SU-DHL-6 (cell line): ENCODE data around the gene COL27A1.

Experiments
- H2AFZ ChIP-seq: fragments of 200-600 bp; sonication (generic); 2 replicates; pipeline ENCODE4 v1.6.1; 2014; ENCODE audit warnings: low read depth, mild to moderate bottlenecking, moderate library complexity, mixed read lengths, antibody characterized with exemption, low read length; ENCODE audit not compliant: severe bottlenecking
- H3F3A ChIP-seq: fragments of 200-600 bp; shearing (Covaris generic); 2 replicates; pipeline ENCODE4 v1.6.0; 2016; ENCODE audit warnings: antibody characterized with exemption, mild to moderate bottlenecking; ENCODE audit not compliant: insufficient read depth
- H3K27ac ChIP-seq: fragments of 200-600 bp; sonication (generic); 2 replicates; pipeline ENCODE4 v1.5.1; 2016; ENCODE audit warnings: low read depth, mild to moderate bottlenecking, low read length, moderate library complexity, mixed read lengths
- H3K27me3 ChIP-seq: fragments of 200-600 bp; sonication (generic), shearing (Covaris generic); 2 replicates; pipeline ENCODE4 v1.6.0; 2014; ENCODE audit warnings: mild to moderate bottlenecking, low read length
- H3K36me3 ChIP-seq: fragments of 200-600 bp; sonication (generic); 2 replicates; pipeline ENCODE4 v1.6.1; 2014; ENCODE audit warnings: mild to moderate bottlenecking, low read length, mixed read lengths
- H3K4me2 ChIP-seq: fragments of 300-600, 200-600 bp; shearing (Covaris generic), sonication (generic); 2 replicates; pipeline ENCODE4 v1.6.0; 2014; ENCODE audit warnings: low read length, low read depth, mild to moderate bottlenecking; ENCODE audit not compliant: poor library complexity, severe bottlenecking
- H3K4me3 ChIP-seq: fragments of 200-600 bp; sonication (generic); 2 replicates; pipeline ENCODE4 v1.5.1; 2014; ENCODE audit warnings: antibody characterized with exemption, low read length, mild to moderate bottlenecking, mixed read lengths; ENCODE audit not compliant: insufficient read depth, poor library complexity, severe bottlenecking
- H3K79me2 ChIP-seq: fragments of 200-600 bp; sonication (generic); 2 replicates; pipeline ENCODE4 v1.6.1; 2014; ENCODE audit warnings: mild to moderate bottlenecking, low read length, moderate library complexity; ENCODE audit not compliant: insufficient read depth
- H3K9ac ChIP-seq: fragments of 200-600 bp; sonication (generic); 2 replicates; pipeline ENCODE4 v1.7.0; 2014; ENCODE audit warnings: mild to moderate bottlenecking, low read length
- H3K9me2 ChIP-seq: fragments of 200-600 bp; sonication (generic); replicated peaks from 2 replicates; pipeline ENCODE4 v1.6.1; 2014; ENCODE audit warnings: low read length; ENCODE audit not compliant: insufficient read depth
- H3K9me3 ChIP-seq: fragments of 200-600 bp; sonication (generic); 2 replicates; pipeline ENCODE4 v1.6.1; 2014; ENCODE audit warnings: low read length, mixed read lengths; ENCODE audit not compliant: insufficient read depth
- H4K20me1 ChIP-seq: fragments of 200-600 bp; sonication (generic); 2 replicates; pipeline ENCODE4 v1.6.1; 2014; ENCODE audit warnings: low read depth, mild to moderate bottlenecking, antibody characterized with exemption, low read length, moderate library complexity, mixed read lengths
- CTCF ChIP-seq: fragments of 200-600 bp; sonication (generic); IDR thresholded peaks from one replicate; pipeline ENCODE4 v1.5.1; 2017; ENCODE audit warnings: antibody characterized with exemption, mild to moderate bottlenecking, low read length, moderate library complexity; ENCODE audit not compliant: insufficient read depth, poor library complexity, severe bottlenecking
- EZH2phosphoT487 ChIP-seq: fragments of 200-600 bp; sonication (generic), shearing (Covaris generic); conservative IDR thresholded peaks from 2 replicates; pipeline ENCODE4 v1.6.1; 2018; ENCODE audit warnings: mild to moderate bottlenecking, antibody characterized with exemption, low read length, moderate library complexity, mixed read lengths

The COL27A1 gene

GRCh38 chr9:114221706-114222465 lies 66.5 kb downstream of the COL27A1 start:
- TF ChIP-seq EZH2phosphoT487 (no peak), CTCF (no peak)
- no peaks in the 10 kb centered on the region for H3F3A ChIP-seq

GRCh38 chr9:114223564-114224246 lies 68.4 kb downstream of the COL27A1 start:
- no peak overlapping the region for H3K4me2 ChIP-seq
- H4K20me1 ChIP-seq: no peaks in the 10 kb centered on the region
- H3K36me3 ChIP-seq: no peaks in the 10 kb centered on the region
- H3K4me3 ChIP-seq: no peak overlapping the region
- no peak for TF ChIP-seq EZH2phosphoT487
- no peak for TF ChIP-seq CTCF
- H3K27ac ChIP-seq: no peak overlapping the region
- H3K9me3 ChIP-seq: no peaks in the 10 kb centered on the region
- H3K9ac ChIP-seq: no peak overlapping the region
- no peaks in the 10 kb centered on the region for H3F3A ChIP-seq
- no peaks in the 10 kb centered on the region for H3K9me2 ChIP-seq
- no peaks in the 10 kb centered on the region for H3K27me3 ChIP-seq
- no peak overlapping the region for H2AFZ ChIP-seq
- no peaks in the 10 kb centered on the region for H3K79me2 ChIP-seq

More at GRCh38 chr9:114221706-114222465, 66.5 kb downstream of the COL27A1 start:
- Histone ChIP-seq H3K9me3 (no peaks in the 10 kb centered on the region), H4K20me1 (no peaks in the 10 kb centered on the region), H3K79me2 (no peaks in the 10 kb centered on the region), H3K36me3 (no peaks in the 10 kb centered on the region), H2AFZ (no peak overlapping the region), H3K4me3 (no peak overlapping the region), H3K27ac (no peak overlapping the region), H3K9me2 (no peaks in the 10 kb centered on the region), H3K27me3 (no peaks in the 10 kb centered on the region), H3K4me2 (no peak overlapping the region), H3K9ac (no peak overlapping the region)

- Histone ChIP-seq H3F3A (no peaks in the 10 kb centered on the region), H3K9me3 (no peaks in the 10 kb centered on the region), H2AFZ (no peak overlapping the region), H3K9me2 (no peaks in the 10 kb centered on the region), H3K27me3 (no peaks in the 10 kb centered on the region), H3K9ac (no peak overlapping the region), H3K4me2 (no peak overlapping the region), H3K27ac (no peak overlapping the region), H3K36me3 (no peaks in the 10 kb centered on the region), H3K79me2 (no peaks in the 10 kb centered on the region), H3K4me3 (no peak overlapping the region), H4K20me1 (no peaks in the 10 kb centered on the region)
- TF ChIP-seq CTCF (no peak), EZH2phosphoT487 (no peak)
These were observed 68.9 kb downstream of the COL27A1 start for GRCh38 chr9:114224247-114224610.
